ENCODE measurements around the gene RPS19. TPM values are rescaled to one million over a fixed set of nuclear protein-coding genes. Genes with fewer than 3 reads are reported as not detected.

RPS19 gene
- total RNA-seq = 1,000 to 10,000 TPM in 4 of 7 donors, 100 to 1,000 TPM in 3; 744 to 2,126 (median 1,870) TPM
- polyA plus RNA-seq = 1,000 to 10,000 TPM; 5,153 to 8,491 (median 7,946) TPM
- long read RNA-seq, donor 1, transcript RPS19-206 (6 exons, 2,359 nt) = major isoform, 1,195 of 1,695 reads
- long read RNA-seq, donor 1, partial matches to known transcripts = 471 of 1,695 reads
- long read RNA-seq, donor 1, other reads (novel, unspliced or antisense) = 21 of 1,695 reads
- long read RNA-seq, donor 2, transcript RPS19-205 (3 exons, 601 nt) = minor isoform, 6 of 1,399 reads
- long read RNA-seq, donor 2, transcript RPS19-206 (6 exons, 2,359 nt) = major isoform, 969 of 1,399 reads
- long read RNA-seq, donor 2, partial matches to known transcripts = 403 of 1,399 reads
- long read RNA-seq, donor 2, other reads (novel, unspliced or antisense) = 15 of 1,399 reads

- TF ChIP-seq POLR2A (IDR thresholded peaks at IDR 0.05) = peak; percentile 48 to 75 (median 51)
- TF ChIP-seq POLR2AphosphoS5 (IDR thresholded peaks at IDR 0.05) = peak; percentile 94 to 96 (median 96)
- TF ChIP-seq CTCF (IDR thresholded peaks at IDR 0.05 in 8 of 11, conservative IDR thresholded peaks at IDR 0.05 in 3 of 11) = peak; percentile 53 to 95 (median 84)
Measured at GRCh38 chr19:41859618-41860418, at the start of gene RPS19. Gene RPS19 (plus strand): TSS chr19:41860255. CDS start chr19:41860775, 520 bp downstream.

GRCh38 chr19:41810301-41810700 lies 49.8 kb upstream of the RPS19 start:
- TF ChIP-seq CTCF (IDR thresholded peaks at IDR 0.05 in 8 of 11, conservative IDR thresholded peaks at IDR 0.05 in 3 of 11) (no peak), POLR2AphosphoS5 (IDR thresholded peaks at IDR 0.05) (no peak), POLR2A (IDR thresholded peaks at IDR 0.05) (no peak)
- Histone ChIP-seq H3K27ac (peak overlapping the region in 7 of 8 donors; percentile 76 to 96 (median 84)), H3K36me3 (peaks cover 0 to 8% (median 0%) of the 10 kb centered on the region in 6 donors), H3K27me3 (replicated peaks in 1 of 7) (peaks cover 0 to 20% (median 0%) of the 10 kb centered on the region in 7 donors), H3K4me3 (peak overlapping the region in 1 of 8 donors; percentile 55), H3K4me1 (peaks cover 0 to 49% (median 14%) of the 10 kb centered on the region in 6 donors), H3K9me3 (no peaks in the 10 kb centered on the region)
- peak; percentile 76 for DNase-seq
- 48 to 68% (median 59%) methylated on average over 4 of the region's 4 CpGs for WGBS, 5 donors
- intact Hi-C loops (cut with DNase I; ENCODE audit: low total_unique reads) = no loop called here

More at GRCh38 chr19:41859618-41860418, at the start of gene RPS19:
- Histone ChIP-seq H3K4me1 (peaks cover 31 to 56% (median 52%) of the 10 kb centered on the region in 6 donors), H3K4me3 (peak within 1 kb of the TSS; percentile 58 to 99 (median 96)), H3K27me3 (replicated peaks in 1 of 7) (no peaks in the 10 kb centered on the region), H3K9me3 (no peaks in the 10 kb centered on the region), H3K36me3 (peaks cover 6 to 41% (median 37%) of the 10 kb centered on the region in 6 donors), H3K27ac (peak within 1 kb of the TSS; percentile 92 to 99 (median 96))
- 0 to 1% (median 0%) methylated on average over 46 to 76 of the region's 76 CpGs for WGBS, 5 donors
- peak; percentile 99 for DNase-seq
- intact Hi-C loops (cut with DNase I; ENCODE audit: low total_unique reads) = no loop called here

- intact Hi-C loops (cut with DNase I; ENCODE audit: low total_unique reads) = no loop called here
- H3K27ac ChIP-seq = peak overlapping the region in 7 of 8 donors; percentile 76 to 96 (median 84)
- peak; percentile 86 for DNase-seq
- peaks cover 0 to 49% (median 14%) of the 10 kb centered on the region in 6 donors for H3K4me1 ChIP-seq
- H3K27me3 ChIP-seq (replicated peaks in 1 of 7) = peaks cover 0 to 20% (median 0%) of the 10 kb centered on the region in 7 donors
- H3K36me3 ChIP-seq = peaks cover 0 to 8% (median 0%) of the 10 kb centered on the region in 6 donors
- WGBS, 5 donors = 18 to 28% (median 21%) methylated on average over 3 of the region's 3 CpGs
- H3K4me3 ChIP-seq = peak overlapping the region in 1 of 8 donors; percentile 55
- no peaks in the 10 kb centered on the region for H3K9me3 ChIP-seq
- TF ChIP-seq POLR2AphosphoS5 (IDR thresholded peaks at IDR 0.05) (peak in 2 of 3 donors; percentile 34 to 41), POLR2A (IDR thresholded peaks at IDR 0.05) (no peak), CTCF (IDR thresholded peaks at IDR 0.05 in 8 of 11, conservative IDR thresholded peaks at IDR 0.05 in 3 of 11) (no peak)
Measured at GRCh38 chr19:41811036-41811435, 49.0 kb upstream of the RPS19 start.

All from spleen (tissue), 13 donors.